Ishikawa (cell line): ENCODE measurements around the gene TRIO.

Experiments used
- CEBPB ChIP-seq: IDR thresholded peaks from 2 replicates; pipeline ENCODE4 v1.6.1; 2012
- CREB1 ChIP-seq: IDR thresholded peaks from 2 replicates; pipeline ENCODE4 v1.6.1; 2012; ENCODE audit warnings: low read depth
- EGR1 ChIP-seq: IDR thresholded peaks from 2 replicates; pipeline ENCODE4 v1.6.1; 2012
- EP300 ChIP-seq: IDR thresholded peaks from 2 replicates; pipeline ENCODE4 v1.6.1; 2012; ENCODE audit warnings: borderline replicate concordance
- FOXM1 ChIP-seq: IDR thresholded peaks from 2 replicates; pipeline ENCODE4 v1.6.1; 2012; ENCODE audit warnings: low read depth, borderline replicate concordance
- NFIC ChIP-seq: IDR thresholded peaks from 2 replicates; pipeline ENCODE4 v1.6.1; 2012
- RAD21 ChIP-seq: IDR thresholded peaks from 2 replicates; pipeline ENCODE4 v1.6.1; 2012; ENCODE audit warnings: low read depth
- TAF1 ChIP-seq: IDR thresholded peaks from 2 replicates; pipeline ENCODE4 v1.6.1; 2012; ENCODE audit warnings: low read depth, mild to moderate bottlenecking
- TCF12 ChIP-seq: IDR thresholded peaks from 2 replicates; pipeline ENCODE4 v1.6.1; 2012; ENCODE audit warnings: low read depth
- TEAD4 ChIP-seq: IDR thresholded peaks from 2 replicates; pipeline ENCODE4 v1.6.1; 2012
- YY1 ChIP-seq: IDR thresholded peaks from 2 replicates; pipeline ENCODE4 v1.6.1; 2012; ENCODE audit warnings: low read depth
- ZBTB7A ChIP-seq: IDR thresholded peaks from 2 replicates; pipeline ENCODE4 v1.6.1; 2012; ENCODE audit warnings: low read depth
- TF ChIP-seq, protein P1 (sequence below): IDR thresholded peaks from 2 replicates; pipeline ENCODE4 v1.6.1; 2012; ENCODE audit warnings: low read depth, mild to moderate bottlenecking
- TF ChIP-seq, protein P2 (sequence below): IDR thresholded peaks from 2 replicates; pipeline ENCODE4 v1.6.1; 2012
- TF ChIP-seq, protein P3 (sequence below): IDR thresholded peaks from 2 replicates; pipeline ENCODE4 v1.6.1; 2012

The TRIO gene

DNA sequence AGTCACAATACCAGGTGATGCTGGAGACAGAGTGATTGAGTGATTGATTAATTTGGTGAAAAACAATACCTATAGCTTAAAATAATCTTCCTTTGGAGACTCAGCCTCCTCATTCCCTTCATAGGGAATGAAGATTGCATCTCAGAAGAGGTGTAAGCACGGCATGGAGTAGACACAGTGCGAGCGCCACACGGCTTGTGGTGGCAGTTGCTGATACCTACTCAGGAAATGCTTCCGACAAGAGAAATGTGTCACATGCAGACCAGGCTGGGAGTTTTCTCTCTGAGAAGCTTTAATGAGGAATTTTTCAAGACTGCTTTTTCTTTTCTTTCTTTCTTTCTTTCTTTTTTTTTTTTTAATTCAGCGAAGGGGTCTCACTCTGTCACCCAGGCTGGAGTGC lies 226.6 kb downstream of the TRIO start:
- TF ChIP-seq TAF1 (no peak), ZBTB7A (no peak), TCF12 (no peak), CEBPB (no peak), EP300 (no peak), FOXM1 (no peak), YY1 (no peak), CREB1 (no peak), RAD21 (no peak), TEAD4 (no peak), EGR1 (no peak), NFIC (no peak)
- TF ChIP-seq, protein P1, sequence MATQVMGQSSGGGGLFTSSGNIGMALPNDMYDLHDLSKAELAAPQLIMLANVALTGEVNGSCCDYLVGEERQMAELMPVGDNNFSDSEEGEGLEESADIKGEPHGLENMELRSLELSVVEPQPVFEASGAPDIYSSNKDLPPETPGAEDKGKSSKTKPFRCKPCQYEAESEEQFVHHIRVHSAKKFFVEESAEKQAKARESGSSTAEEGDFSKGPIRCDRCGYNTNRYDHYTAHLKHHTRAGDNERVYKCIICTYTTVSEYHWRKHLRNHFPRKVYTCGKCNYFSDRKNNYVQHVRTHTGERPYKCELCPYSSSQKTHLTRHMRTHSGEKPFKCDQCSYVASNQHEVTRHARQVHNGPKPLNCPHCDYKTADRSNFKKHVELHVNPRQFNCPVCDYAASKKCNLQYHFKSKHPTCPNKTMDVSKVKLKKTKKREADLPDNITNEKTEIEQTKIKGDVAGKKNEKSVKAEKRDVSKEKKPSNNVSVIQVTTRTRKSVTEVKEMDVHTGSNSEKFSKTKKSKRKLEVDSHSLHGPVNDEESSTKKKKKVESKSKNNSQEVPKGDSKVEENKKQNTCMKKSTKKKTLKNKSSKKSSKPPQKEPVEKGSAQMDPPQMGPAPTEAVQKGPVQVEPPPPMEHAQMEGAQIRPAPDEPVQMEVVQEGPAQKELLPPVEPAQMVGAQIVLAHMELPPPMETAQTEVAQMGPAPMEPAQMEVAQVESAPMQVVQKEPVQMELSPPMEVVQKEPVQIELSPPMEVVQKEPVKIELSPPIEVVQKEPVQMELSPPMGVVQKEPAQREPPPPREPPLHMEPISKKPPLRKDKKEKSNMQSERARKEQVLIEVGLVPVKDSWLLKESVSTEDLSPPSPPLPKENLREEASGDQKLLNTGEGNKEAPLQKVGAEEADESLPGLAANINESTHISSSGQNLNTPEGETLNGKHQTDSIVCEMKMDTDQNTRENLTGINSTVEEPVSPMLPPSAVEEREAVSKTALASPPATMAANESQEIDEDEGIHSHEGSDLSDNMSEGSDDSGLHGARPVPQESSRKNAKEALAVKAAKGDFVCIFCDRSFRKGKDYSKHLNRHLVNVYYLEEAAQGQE = no peak
- TF ChIP-seq, protein P2, sequence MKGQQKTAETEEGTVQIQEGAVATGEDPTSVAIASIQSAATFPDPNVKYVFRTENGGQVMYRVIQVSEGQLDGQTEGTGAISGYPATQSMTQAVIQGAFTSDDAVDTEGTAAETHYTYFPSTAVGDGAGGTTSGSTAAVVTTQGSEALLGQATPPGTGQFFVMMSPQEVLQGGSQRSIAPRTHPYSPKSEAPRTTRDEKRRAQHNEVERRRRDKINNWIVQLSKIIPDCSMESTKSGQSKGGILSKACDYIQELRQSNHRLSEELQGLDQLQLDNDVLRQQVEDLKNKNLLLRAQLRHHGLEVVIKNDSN = no peak
- TF ChIP-seq, protein P3, sequence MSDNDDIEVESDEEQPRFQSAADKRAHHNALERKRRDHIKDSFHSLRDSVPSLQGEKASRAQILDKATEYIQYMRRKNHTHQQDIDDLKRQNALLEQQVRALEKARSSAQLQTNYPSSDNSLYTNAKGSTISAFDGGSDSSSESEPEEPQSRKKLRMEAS = no peak

DNA sequence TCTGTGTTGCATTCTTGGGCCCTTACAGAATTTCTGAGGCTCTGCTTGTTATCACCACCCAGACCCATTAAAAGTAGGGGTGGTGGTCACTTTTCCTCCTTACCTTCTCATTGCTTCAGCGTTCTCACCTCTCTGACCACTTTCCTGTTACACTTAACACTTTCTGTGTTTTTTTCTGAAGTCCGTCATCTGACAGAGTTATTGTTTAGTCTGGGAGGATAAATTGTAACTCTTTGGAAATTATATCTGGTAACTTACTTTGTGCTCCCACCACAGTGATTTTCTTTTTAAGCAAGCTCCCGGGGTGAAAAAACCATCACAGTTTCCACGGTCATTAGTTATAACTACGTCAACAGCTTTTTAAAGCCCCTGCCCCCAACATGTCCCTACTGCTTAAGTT lies 227.2 kb downstream of the TRIO start:
- TF ChIP-seq, protein P3 = no peak
- TF ChIP-seq TEAD4 (no peak), YY1 (no peak), TAF1 (no peak), NFIC (no peak), CREB1 (no peak), EP300 (no peak), FOXM1 (no peak), ZBTB7A (no peak), TCF12 (no peak), CEBPB (no peak)
- TF ChIP-seq, protein P2 = no peak
- TF ChIP-seq, protein P1 = no peak

DNA sequence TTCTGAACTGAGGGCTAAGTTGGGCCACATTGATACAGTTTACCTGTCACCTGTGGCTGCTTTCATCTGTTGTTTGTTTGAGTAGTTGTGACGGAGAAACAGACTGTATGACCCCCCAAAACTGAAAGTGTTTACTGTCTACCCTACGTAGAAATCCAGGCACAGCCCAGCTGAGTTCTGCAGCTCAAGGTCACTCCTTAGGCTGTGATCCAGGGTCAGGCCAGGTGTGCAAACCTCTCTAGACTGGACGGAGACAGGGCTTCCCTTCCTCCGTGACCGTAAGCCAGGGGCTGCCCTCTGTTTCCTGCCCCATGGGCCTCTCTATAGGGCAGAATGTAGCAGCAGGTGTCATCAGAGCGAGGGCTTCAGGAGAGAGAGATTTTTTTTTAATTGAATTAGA lies 230.5 kb downstream of the TRIO start:
- TF ChIP-seq NFIC = no peak

DNA sequence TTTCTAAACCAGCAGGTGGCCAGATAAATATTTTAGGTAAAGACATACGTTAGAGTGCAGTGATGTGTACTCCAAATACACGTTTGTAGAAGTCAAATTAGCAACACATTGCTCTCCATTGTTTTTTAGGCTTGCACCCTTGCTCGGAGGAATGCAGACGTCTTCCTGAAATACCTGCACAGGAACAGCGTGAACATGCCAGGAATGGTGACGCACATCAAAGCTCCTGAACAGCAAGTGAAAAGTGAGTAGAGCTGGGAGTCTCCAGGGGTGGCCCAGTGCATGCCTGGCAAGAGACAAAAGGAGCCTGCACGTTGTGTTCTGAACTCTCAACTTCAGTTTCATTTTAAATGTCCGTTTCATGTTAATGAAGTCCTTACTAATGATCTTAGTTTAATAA lies 231.0 kb downstream of the TRIO start:
- TF ChIP-seq TCF12 = peak; percentile 77
- TF ChIP-seq RAD21 = no peak; the same call in 1 of the 2 replicates
- TF ChIP-seq CREB1 = peak; percentile 69
- TF ChIP-seq TEAD4 = peak; percentile 96
- TF ChIP-seq NFIC = peak; percentile 79
- no peak for TF ChIP-seq EGR1
- no peak for TF ChIP-seq TAF1
- TF ChIP-seq, protein P2 = no peak
- TF ChIP-seq ZBTB7A = no peak
- no peak for TF ChIP-seq CEBPB
- TF ChIP-seq FOXM1 = peak; percentile 47
- TF ChIP-seq EP300 = peak; percentile 75
- TF ChIP-seq, protein P1 = no peak
- TF ChIP-seq, protein P3 = peak; percentile 74
- TF ChIP-seq YY1 = no peak
